GM18867 (cell line): ENCODE data around the gene SPDYE3.
"Not testable (repeated sequence)": the region's sequence is repeated elsewhere in the genome, so short reads cannot be mapped to it uniquely, and the experiment has no call there.

Experiments used
- ATAC-seq: cut with Tn5 transposase; IDR thresholded peaks from one replicate; pipeline ENCODE4 v1.9.1; 2021; ENCODE audit warnings: mild to moderate bottlenecking, moderate library complexity; ENCODE audit not compliant: unreplicated experiment

Gene SPDYE3

GRCh38 chr7:100348805-100349204, 41.3 kb downstream of the SPDYE3 start:
- ATAC-seq = no peak

GRCh38 chr7:100349757-100350156, 42.3 kb downstream of the SPDYE3 start:
- no peak for ATAC-seq

- no peak for ATAC-seq
Measured at GRCh38 chr7:100351657-100352058, 44.2 kb downstream of the SPDYE3 start.

- not testable (repeated sequence) for ATAC-seq
Measured at GRCh38 chr7:100352230-100352781, 44.8 kb downstream of the SPDYE3 start.

DNA sequence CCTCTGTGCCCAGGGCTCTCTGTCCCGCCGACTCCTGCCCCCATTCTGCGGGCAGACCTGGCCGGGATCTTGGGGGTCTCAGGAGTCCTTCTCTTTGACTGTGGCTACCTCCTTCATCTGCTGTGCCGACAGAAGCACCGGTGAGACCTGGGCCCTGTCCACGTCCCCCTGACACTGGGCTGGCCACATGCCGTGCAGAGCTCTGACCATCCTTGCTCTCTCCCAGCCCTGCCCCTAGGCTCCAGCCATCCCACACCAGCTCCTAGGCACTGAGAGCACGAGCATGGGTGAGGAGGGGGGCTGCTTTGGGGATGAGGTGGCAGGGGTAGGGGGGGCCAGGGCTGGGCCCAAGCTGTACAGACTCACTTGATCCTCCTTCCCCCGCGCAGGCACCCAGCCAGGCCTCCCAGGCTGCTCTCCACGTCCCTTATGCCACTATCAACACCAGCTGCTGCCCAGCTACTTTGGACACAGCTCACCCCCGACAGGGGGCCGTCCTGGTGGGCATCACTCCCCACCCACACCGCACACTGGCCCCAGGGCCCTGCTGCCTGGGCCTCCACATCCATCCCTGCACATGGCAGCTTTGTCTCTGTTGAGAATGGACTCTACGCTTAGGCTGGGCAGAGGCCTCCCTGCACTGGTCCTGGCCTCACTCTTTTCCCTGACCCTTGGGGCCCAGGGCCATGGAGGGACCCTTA, 45.6 kb downstream of the SPDYE3 start:
- no peak for ATAC-seq

- ATAC-seq = no peak
Measured at GRCh38 chr7:100353685-100354330, 46.3 kb downstream of the SPDYE3 start.

DNA sequence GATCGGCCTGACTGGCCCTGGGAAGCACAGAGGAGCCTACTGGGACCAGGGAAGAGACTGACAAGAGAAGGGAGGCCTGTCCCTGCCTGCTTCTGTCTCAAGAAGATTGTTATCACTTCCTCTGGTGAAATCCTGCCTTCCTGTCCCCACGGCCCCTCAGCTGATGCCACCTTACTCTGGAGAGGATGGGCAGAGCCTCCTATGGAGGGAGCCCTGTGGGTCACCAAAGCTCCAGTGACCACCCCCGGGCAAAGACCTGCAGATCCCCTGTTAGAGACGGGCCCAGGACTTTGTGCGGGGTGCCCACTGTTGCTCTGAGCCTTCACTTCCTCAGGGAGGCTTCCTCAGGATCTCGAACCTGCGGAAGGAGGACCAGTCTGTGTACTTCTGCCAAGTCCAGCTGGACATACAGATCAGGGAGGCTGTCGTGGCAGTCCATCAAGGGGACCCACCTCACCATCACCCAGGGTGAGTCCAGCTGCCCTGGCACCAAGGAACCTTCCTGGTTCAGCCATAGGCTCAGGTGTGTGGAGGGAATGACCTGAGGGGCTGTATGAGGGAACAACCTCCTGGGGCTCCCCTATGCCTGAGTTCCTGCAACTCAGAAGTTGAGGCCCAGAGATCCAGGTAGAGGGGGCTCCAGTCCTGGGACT, 49.0 kb downstream of the SPDYE3 start:
- no peak for ATAC-seq

GRCh38 chr7:100357131-100357561, 49.6 kb downstream of the SPDYE3 start:
- no peak for ATAC-seq

DNA sequence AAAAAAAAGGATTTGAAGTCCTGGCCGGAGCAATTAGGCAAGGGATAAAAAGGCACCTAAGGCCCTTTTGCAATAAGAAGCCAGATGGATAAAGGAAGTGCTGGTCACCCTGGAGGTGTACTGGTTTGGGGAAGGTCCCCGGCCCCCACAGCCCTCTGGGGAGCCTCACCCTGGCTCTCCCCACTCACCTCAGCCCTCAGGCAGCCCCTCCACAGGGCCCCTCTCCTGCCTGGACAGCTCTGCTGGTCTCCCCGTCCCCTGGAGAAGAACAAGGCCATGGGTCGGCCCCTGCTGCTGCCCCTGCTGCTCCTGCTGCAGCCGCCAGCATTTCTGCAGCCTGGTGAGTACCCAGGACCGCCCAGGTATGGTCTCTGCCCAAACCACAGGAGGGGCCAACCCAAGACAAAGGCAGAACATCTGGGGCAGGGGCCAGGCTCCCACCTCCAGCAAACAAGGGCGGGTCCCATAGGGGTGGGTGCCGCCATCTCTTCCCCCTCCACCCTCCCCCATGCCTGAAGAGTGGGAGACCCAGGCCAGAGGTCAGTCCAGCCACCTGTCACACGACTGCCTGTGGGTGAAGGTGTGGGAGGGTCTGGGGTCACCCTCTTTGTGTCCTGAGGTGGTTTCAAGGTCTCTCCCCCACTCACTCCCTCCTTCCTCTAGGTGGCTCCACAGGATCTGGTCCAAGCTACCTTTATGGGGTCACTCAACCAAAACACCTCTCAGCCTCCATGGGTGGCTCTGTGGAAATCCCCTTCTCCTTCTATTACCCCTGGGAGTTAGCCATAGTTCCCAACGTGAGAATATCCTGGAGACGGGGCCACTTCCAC, 50.7 kb downstream of the SPDYE3 start, which contains the start of gene PILRB:
TSS of gene PILRB (plus strand) at position 91 of the 830 bp plus-strand sequence. CDS start at position 277, 186 bp downstream.
- no peak for ATAC-seq

GRCh38 chr7:100358857-100359212, 51.3 kb downstream of the SPDYE3 start:
- ATAC-seq = no peak

DNA sequence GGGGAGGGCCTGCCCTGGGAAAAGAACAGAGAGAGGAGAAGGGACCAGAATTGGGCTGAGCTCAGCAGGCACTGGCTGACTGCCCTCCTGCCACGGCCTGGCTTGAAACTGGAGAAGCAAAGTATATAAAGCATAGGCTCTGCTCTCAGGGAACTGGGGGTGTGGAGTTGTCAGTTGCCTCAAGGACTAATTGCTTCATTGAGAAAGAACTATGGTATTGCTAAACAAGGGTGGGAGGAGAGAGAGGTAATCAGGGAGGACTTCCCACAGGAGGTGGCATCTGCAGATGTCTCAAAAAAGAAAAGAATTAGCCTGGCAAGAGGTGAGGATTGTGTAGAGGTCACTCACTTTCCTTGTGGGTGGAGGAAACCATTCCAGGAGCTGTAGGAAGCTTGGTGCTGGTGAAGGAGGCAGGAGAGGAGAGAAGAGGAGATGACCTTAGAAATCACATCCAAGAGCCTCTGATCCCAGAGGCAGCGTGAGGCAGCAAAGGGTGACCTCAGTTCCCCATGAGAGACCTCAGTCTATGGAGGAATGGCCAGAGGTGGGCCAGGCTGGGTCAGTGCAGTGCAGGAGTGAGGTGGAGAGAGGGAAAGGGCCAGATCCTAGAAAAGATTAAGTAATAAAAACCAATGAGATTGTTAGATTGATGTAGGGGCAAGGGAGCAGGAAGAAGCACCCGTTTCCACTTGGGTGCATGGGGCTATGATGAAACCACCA, 52.8 kb downstream of the SPDYE3 start:
- ATAC-seq = no peak

GRCh38 chr7:100363098-100363497, 55.6 kb downstream of the SPDYE3 start:
- ATAC-seq = no peak

DNA sequence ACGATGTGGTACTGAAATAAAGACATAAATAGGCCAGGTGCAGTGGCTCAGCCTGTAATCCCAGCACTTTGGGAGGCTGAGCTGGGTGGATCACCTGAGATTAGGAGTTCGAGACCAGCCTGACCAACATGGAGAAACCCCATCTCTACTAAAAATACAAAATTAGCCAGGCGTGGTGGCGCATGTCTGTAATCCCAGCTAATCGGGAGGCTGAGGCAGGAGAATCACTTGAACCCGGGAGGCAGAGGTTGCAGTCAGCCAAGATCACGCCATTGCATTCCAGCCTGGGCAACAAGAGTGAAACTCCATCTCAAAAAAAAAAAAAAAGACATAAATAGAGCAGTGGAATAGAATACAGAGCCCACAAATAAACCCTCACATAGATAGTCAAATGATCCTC, 56.3 kb downstream of the SPDYE3 start:
- not testable (repeated sequence) for ATAC-seq

GRCh38 chr7:100364480-100364879, 57.0 kb downstream of the SPDYE3 start:
- ATAC-seq = no peak

- ATAC-seq = not testable (repeated sequence)
Measured at GRCh38 chr7:100365998-100366367, 58.5 kb downstream of the SPDYE3 start.

GRCh38 chr7:100366411-100367250, 59.1 kb downstream of the SPDYE3 start:
- ATAC-seq = no peak

GRCh38 chr7:100367251-100367620, 59.7 kb downstream of the SPDYE3 start:
- no peak for ATAC-seq

GRCh38 chr7:100367676-100368613, 60.4 kb downstream of the SPDYE3 start:
- no peak for ATAC-seq
